ENCODE measurements around the gene MAGI2.

Gene MAGI2

GRCh38 chr7:79064187-79064823, 389.2 kb downstream of the MAGI2 start:
- Histone ChIP-seq H3K9me3 (ENCODE audit: insufficient read depth, low read depth, low read length) (no peaks in the 10 kb centered on the region), H3K9me2 (replicated peaks; ENCODE audit: low read depth, low read length) (no peaks in the 10 kb centered on the region), H3K27me3 (ENCODE audit: insufficient read depth, low read length, poor library complexity, severe bottlenecking) (no peaks in the 10 kb centered on the region), H3K4me1 (ENCODE audit: insufficient read depth, low read length, poor library complexity, severe bottlenecking) (no peaks in the 10 kb centered on the region), H3K4me2 (ENCODE audit: low read depth, low read length, poor library complexity, severe bottlenecking) (no peak overlapping the region), H3K4me3 (ENCODE audit: low read length, poor library complexity, severe bottlenecking) (no peak overlapping the region), H3F3A (ENCODE audit: low read depth) (no peaks in the 10 kb centered on the region), H3K79me2 (ENCODE audit: insufficient read depth, low read length) (no peaks in the 10 kb centered on the region), H3K36me3 (ENCODE audit: insufficient read depth, low read length) (no peaks in the 10 kb centered on the region), H4K20me1 (ENCODE audit: insufficient read depth, low read length, poor library complexity, severe bottlenecking) (no peaks in the 10 kb centered on the region), H3K9ac (ENCODE audit: low read depth, low read length, poor library complexity, severe bottlenecking) (no peak overlapping the region), H2AFZ (ENCODE audit: low read length) (no peak overlapping the region)
- no peak for TF ChIP-seq CTCF (conservative IDR thresholded peaks at IDR 0.05; ENCODE audit: low read length)
- no peak for TF ChIP-seq EZH2phosphoT487 (IDR thresholded peaks at IDR 0.05; ENCODE audit: borderline replicate concordance)

- no peaks in the 10 kb centered on the region for H3K27me3 ChIP-seq (ENCODE audit: insufficient read depth, low read length, poor library complexity, severe bottlenecking)
- no peaks in the 10 kb centered on the region for H3F3A ChIP-seq (ENCODE audit: low read depth)
- no peak overlapping the region for H3K4me2 ChIP-seq (ENCODE audit: low read depth, low read length, poor library complexity, severe bottlenecking)
- no peaks in the 10 kb centered on the region for H3K36me3 ChIP-seq (ENCODE audit: insufficient read depth, low read length)
- H2AFZ ChIP-seq (ENCODE audit: low read length), result no peak overlapping the region
- H3K4me1 ChIP-seq (ENCODE audit: insufficient read depth, low read length, poor library complexity, severe bottlenecking), result no peaks in the 10 kb centered on the region
- H4K20me1 ChIP-seq (ENCODE audit: insufficient read depth, low read length, poor library complexity, severe bottlenecking), result no peaks in the 10 kb centered on the region
- H3K4me3 ChIP-seq (ENCODE audit: low read length, poor library complexity, severe bottlenecking), result no peak overlapping the region
- TF ChIP-seq CTCF (conservative IDR thresholded peaks at IDR 0.05; ENCODE audit: low read length), result peak; percentile 19; the same call in 1 of the 2 replicates
- no peak for TF ChIP-seq EZH2phosphoT487 (IDR thresholded peaks at IDR 0.05; ENCODE audit: borderline replicate concordance)
- H3K79me2 ChIP-seq (ENCODE audit: insufficient read depth, low read length), result no peaks in the 10 kb centered on the region
- no peaks in the 10 kb centered on the region for H3K9me3 ChIP-seq (ENCODE audit: insufficient read depth, low read depth, low read length)
- H3K9ac ChIP-seq (ENCODE audit: low read depth, low read length, poor library complexity, severe bottlenecking), result no peak overlapping the region
- no peaks in the 10 kb centered on the region for H3K9me2 ChIP-seq (replicated peaks; ENCODE audit: low read depth, low read length)
Observed at GRCh38 chr7:79063019-79063698, 390.3 kb downstream of the MAGI2 start.

- no peak for TF ChIP-seq EZH2phosphoT487 (IDR thresholded peaks at IDR 0.05; ENCODE audit: borderline replicate concordance)
- TF ChIP-seq CTCF (conservative IDR thresholded peaks at IDR 0.05; ENCODE audit: low read length), result no peak
- Histone ChIP-seq H3K36me3 (ENCODE audit: insufficient read depth, low read length) (no peaks in the 10 kb centered on the region), H3K9me3 (ENCODE audit: insufficient read depth, low read depth, low read length) (no peaks in the 10 kb centered on the region), H3K9ac (ENCODE audit: low read depth, low read length, poor library complexity, severe bottlenecking) (no peak overlapping the region), H3K4me3 (ENCODE audit: low read length, poor library complexity, severe bottlenecking) (no peak overlapping the region), H3K27me3 (ENCODE audit: insufficient read depth, low read length, poor library complexity, severe bottlenecking) (no peaks in the 10 kb centered on the region), H3K9me2 (replicated peaks; ENCODE audit: low read depth, low read length) (no peaks in the 10 kb centered on the region), H3K4me2 (ENCODE audit: low read depth, low read length, poor library complexity, severe bottlenecking) (no peak overlapping the region), H2AFZ (ENCODE audit: low read length) (no peak overlapping the region), H4K20me1 (ENCODE audit: insufficient read depth, low read length, poor library complexity, severe bottlenecking) (no peaks in the 10 kb centered on the region), H3K4me1 (ENCODE audit: insufficient read depth, low read length, poor library complexity, severe bottlenecking) (no peaks in the 10 kb centered on the region), H3K79me2 (ENCODE audit: insufficient read depth, low read length) (no peaks in the 10 kb centered on the region), H3F3A (ENCODE audit: low read depth) (no peaks in the 10 kb centered on the region)
Observed at GRCh38 chr7:79060498-79060897, 393.0 kb downstream of the MAGI2 start.

Measured in Loucy (cell line).